ENCODE data around the gene OMP.

The OMP gene

DNA sequence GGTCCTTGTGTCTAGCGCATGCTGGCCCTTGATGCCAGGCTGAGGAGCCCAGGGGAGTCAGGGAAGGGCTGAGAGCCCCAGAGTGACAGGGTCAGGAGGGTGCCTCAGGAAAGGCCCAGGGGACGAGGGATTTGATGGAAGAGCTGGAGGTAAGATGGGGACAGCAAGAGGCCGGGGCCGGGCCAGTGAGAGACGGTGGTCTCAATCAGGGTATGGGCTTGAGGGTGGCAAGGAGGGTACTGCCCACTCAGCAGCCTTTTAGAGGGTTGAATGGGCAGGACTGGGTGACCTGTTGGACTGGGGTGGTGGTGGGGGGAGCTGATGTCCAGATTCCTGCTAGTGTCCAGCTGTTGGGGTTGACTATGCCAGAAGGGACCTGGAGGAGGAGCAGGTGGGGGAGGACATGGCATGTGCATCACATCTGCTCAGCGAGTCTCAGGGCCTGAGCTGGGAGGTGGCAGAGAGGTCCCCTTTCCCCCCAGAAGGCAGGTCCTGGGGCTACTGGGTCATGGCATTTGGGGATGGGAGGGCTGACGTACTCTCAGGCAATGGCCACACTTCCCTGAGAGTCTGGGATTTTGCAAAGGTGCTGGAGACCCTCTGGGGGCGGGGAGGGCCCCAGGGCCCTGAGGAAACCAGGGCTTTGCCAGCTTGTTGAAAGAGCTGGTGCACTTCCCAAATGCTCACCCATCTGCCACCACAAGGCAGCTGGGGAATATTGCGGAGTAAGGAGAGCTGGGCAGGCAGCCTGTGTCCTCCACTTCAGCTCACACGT lies 43.8 kb downstream of the OMP start:
- no peaks in the 10 kb centered on the region for H3K9me3 ChIP-seq (ENCODE audit: control insufficient read depth in 1 of 2, low read length in 2 of 2)
- H3K4me1 ChIP-seq (ENCODE audit: control insufficient read depth in 1 of 2, insufficient read depth in 2 of 2, low read length in 2 of 2), result peaks cover 0 to 4% of the 10 kb centered on the region in 2 donors
- no peak overlapping the region for H3K27ac ChIP-seq (ENCODE audit: low read length)
- no peak overlapping the region for H3K4me3 ChIP-seq (ENCODE audit: low read depth in 1 of 2, low read length in 2 of 2)
- peaks cover 3% of the 10 kb centered on the region for H3K27me3 ChIP-seq (ENCODE audit: low read depth, low read length)
- no peaks in the 10 kb centered on the region for H3K36me3 ChIP-seq (ENCODE audit: control insufficient read depth in 1 of 2, insufficient read depth in 2 of 2, low read length in 2 of 2)

DNA sequence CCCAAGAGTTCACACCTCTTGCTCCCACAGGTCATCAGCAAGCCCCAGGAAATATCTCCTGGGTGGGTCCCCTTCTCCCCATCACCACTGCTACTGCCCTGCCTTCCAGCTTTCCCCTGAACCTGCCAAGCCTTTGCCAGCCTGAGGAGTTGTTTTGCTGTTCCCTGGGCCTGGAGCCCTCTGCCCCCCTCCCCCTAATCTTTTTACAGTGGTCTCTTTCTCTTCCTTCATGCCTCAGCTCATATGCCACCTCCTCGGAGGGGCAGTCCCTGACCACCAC lies 44.3 kb downstream of the OMP start:
- Histone ChIP-seq H3K4me3 (ENCODE audit: low read depth in 1 of 2, low read length in 2 of 2) (no peak overlapping the region), H3K9me3 (ENCODE audit: control insufficient read depth in 1 of 2, low read length in 2 of 2) (no peaks in the 10 kb centered on the region), H3K4me1 (ENCODE audit: control insufficient read depth in 1 of 2, insufficient read depth in 2 of 2, low read length in 2 of 2) (peaks cover 0 to 4% of the 10 kb centered on the region in 2 donors), H3K36me3 (ENCODE audit: control insufficient read depth in 1 of 2, insufficient read depth in 2 of 2, low read length in 2 of 2) (no peaks in the 10 kb centered on the region), H3K27ac (ENCODE audit: low read length) (no peak overlapping the region), H3K27me3 (ENCODE audit: low read depth, low read length) (peaks cover 3% of the 10 kb centered on the region)

DNA sequence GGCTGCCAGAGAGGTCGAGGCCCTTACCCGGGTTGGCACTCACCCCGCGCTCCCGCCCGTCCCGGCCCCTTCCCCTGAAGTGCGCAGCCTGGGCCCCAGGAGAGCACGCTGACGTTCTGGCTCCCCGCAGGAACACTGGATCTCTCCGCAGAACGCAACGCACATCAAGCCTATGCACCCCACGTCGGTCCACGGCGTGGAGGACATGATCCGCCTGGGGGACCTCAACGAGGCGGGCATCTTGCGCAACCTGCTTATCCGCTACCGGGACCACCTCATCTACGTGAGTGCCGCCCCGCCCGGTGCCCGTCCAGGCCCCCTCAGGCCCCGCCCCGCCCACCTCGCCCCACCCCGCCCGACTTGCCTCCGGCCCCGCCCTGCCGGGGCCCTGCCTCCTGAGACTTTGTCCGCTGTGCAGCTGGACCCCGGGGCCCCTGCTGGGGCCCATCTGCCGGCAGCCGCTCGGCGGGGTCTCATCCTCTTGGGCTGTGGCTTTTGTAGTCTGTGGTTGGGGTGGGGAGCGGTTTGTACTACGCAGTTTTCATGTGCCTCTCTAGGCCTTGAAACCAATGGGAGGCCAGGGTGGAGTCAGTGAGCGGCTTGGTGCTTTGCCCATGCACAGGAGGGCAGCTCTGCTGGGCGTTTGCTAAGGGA lies 45.2 kb downstream of the OMP start:
- no peaks in the 10 kb centered on the region for H3K36me3 ChIP-seq (ENCODE audit: control insufficient read depth in 1 of 2, insufficient read depth in 2 of 2, low read length in 2 of 2)
- H3K9me3 ChIP-seq (ENCODE audit: control insufficient read depth in 1 of 2, low read length in 2 of 2), result no peaks in the 10 kb centered on the region
- H3K4me1 ChIP-seq (ENCODE audit: control insufficient read depth in 1 of 2, insufficient read depth in 2 of 2, low read length in 2 of 2), result peaks cover 0 to 4% of the 10 kb centered on the region in 2 donors
- peaks cover 3% of the 10 kb centered on the region for H3K27me3 ChIP-seq (ENCODE audit: low read depth, low read length)
- H3K27ac ChIP-seq (ENCODE audit: low read length), result no peak overlapping the region
- no peak overlapping the region for H3K4me3 ChIP-seq (ENCODE audit: low read depth in 1 of 2, low read length in 2 of 2)

DNA sequence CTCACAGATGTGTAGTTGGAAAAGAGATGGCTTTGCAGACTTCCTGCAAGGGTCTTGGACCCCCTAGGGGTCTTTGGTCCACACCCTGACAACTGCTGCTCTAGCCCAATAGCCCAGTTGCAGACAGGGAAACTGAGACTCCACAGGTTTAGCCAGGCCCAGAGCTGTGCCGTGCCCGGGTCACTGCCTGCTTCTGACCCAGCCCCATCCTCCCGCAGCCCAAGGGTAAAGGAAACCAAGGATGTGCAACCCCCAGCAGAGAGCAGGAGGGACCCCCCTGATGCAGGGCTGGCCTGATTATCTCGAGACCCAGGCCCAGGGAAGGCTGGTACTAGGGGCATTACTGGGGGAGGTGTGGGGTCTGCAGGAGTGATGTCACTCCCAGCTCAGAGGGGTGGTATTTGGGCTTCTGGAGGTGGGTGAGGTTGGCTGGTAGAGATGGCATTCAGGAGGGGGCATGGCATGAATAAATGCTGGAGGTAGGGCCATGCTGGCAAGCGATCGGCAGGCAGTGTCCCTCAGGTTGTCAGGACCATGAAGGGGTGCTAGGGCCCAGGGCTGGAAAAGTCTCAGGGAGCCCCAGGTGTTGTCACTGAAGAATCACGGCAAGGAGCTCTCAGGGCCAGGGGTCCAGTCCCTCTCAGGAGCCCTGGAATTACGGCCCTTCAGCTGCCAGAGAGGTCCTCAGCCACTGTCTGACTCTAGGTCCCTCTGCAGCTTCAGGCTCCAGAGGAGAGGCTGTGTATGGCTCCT lies 46.5 kb downstream of the OMP start:
- no peak overlapping the region for H3K27ac ChIP-seq (ENCODE audit: low read length)
- no peaks in the 10 kb centered on the region for H3K36me3 ChIP-seq (ENCODE audit: control insufficient read depth in 1 of 2, insufficient read depth in 2 of 2, low read length in 2 of 2)
- peaks cover 3% of the 10 kb centered on the region for H3K27me3 ChIP-seq (ENCODE audit: low read depth, low read length)
- H3K4me3 ChIP-seq (ENCODE audit: low read depth in 1 of 2, low read length in 2 of 2), result no peak overlapping the region
- no peaks in the 10 kb centered on the region for H3K9me3 ChIP-seq (ENCODE audit: control insufficient read depth in 1 of 2, low read length in 2 of 2)
- H3K4me1 ChIP-seq (ENCODE audit: control insufficient read depth in 1 of 2, insufficient read depth in 2 of 2, low read length in 2 of 2), result peaks cover 0 to 4% of the 10 kb centered on the region in 2 donors

DNA sequence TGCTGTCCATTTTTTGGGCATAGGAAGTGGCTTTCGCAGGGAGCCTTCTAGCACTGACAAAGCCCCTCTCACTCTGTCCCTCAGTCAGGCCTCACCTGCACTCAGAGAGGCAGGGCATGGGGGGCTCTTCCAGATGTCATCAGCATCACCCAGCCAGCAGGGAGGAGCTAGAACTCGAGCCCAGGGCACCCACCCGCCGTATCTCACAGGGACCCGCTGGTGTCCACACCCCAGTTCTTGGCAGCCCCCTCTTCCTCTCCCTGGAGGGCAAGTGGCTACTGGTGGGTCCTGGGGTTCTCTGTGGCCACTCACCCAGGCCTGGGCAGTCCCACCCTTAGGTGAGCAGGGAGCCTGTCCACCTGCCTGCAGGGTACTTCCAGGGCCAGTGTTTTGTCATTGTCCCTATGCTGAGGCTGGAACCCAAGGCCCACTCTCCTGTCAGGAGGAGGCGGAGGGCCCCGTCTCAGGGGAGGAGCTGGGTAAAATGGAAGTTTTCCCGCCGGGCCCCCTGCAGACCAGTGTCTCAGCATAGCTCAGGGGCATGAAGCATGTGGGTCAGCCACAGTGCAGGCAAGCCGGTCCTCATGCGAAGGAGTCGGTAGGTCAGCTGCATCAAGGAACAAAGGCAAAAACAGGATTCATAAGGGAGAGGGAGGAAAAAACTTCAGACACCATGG lies 47.2 kb downstream of the OMP start:
- H3K27ac ChIP-seq (ENCODE audit: low read length), result no peak overlapping the region
- H3K4me1 ChIP-seq (ENCODE audit: control insufficient read depth in 1 of 2, insufficient read depth in 2 of 2, low read length in 2 of 2), result peaks cover 0 to 4% of the 10 kb centered on the region in 2 donors
- H3K4me3 ChIP-seq (ENCODE audit: low read depth in 1 of 2, low read length in 2 of 2), result no peak overlapping the region
- H3K36me3 ChIP-seq (ENCODE audit: control insufficient read depth in 1 of 2, insufficient read depth in 2 of 2, low read length in 2 of 2), result no peaks in the 10 kb centered on the region
- H3K9me3 ChIP-seq (ENCODE audit: control insufficient read depth in 1 of 2, low read length in 2 of 2), result no peaks in the 10 kb centered on the region
- H3K27me3 ChIP-seq (ENCODE audit: low read depth, low read length), result peaks cover 3% of the 10 kb centered on the region

DNA sequence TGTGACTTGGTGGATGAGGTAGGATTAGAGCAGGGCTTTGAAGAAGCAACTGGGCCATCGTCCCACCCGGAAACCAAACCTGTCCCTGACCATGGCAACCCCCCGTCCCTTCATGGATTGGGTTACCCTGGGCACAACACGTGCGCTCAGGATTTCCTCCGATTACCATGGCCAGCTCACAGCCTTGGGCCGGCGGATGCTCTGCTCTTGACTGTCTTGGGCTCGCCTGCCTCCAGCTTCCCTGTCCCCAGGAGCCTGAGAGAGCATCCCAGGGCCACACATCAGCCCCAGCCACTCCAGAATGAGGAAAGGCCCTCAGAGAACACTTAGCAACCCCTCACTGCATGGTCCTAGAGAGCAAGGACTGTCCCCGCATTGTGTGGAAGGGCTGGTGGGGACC lies 48.2 kb downstream of the OMP start:
- Histone ChIP-seq H3K4me3 (ENCODE audit: low read depth in 1 of 2, low read length in 2 of 2) (no peak overlapping the region), H3K27ac (ENCODE audit: low read length) (no peak overlapping the region), H3K9me3 (ENCODE audit: control insufficient read depth in 1 of 2, low read length in 2 of 2) (no peaks in the 10 kb centered on the region), H3K27me3 (ENCODE audit: low read depth, low read length) (peaks cover 3% of the 10 kb centered on the region), H3K4me1 (ENCODE audit: control insufficient read depth in 1 of 2, insufficient read depth in 2 of 2, low read length in 2 of 2) (peaks cover 0 to 4% of the 10 kb centered on the region in 2 donors), H3K36me3 (ENCODE audit: control insufficient read depth in 1 of 2, insufficient read depth in 2 of 2, low read length in 2 of 2) (no peaks in the 10 kb centered on the region)

DNA sequence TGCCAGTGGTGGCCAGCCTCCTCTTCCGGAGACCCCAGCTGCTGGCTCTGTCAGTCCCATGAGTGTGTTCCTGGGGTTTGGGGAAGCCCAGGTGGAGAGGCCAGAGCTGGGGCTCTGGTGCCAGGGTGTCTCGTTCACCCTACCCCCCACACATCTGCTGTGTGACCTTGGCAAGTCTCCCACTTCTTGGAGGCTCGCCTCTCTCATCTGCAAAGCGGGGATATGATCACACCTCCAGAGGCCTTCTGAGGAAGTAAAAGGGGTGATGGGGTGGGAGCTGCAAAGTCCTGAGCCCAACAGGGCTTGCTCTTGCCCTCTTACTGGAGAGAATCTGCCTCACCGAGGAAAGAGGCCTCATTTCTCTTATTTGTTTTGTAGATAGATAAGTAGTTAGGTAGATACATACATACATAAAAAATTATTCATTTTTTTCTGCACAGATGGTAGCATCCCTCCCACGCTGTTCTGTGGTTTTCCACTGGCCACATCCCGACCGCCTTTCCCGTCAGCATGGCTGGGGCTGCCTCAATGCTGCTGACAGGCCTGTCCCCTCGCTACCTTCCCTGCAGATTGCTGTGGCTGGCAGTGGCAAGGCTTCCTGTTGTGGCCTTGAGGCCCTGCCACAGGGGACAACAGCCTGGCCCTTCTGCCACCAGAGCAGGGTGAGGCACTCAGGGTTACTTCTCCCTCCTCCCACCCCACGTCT lies 49.3 kb downstream of the OMP start:
- Histone ChIP-seq H3K9me3 (ENCODE audit: control insufficient read depth in 1 of 2, low read length in 2 of 2) (no peaks in the 10 kb centered on the region), H3K27ac (ENCODE audit: low read length) (no peak overlapping the region), H3K4me3 (ENCODE audit: low read depth in 1 of 2, low read length in 2 of 2) (no peak overlapping the region), H3K36me3 (ENCODE audit: control insufficient read depth in 1 of 2, insufficient read depth in 2 of 2, low read length in 2 of 2) (no peaks in the 10 kb centered on the region), H3K4me1 (ENCODE audit: control insufficient read depth in 1 of 2, insufficient read depth in 2 of 2, low read length in 2 of 2) (peaks cover 0 to 4% of the 10 kb centered on the region in 2 donors), H3K27me3 (ENCODE audit: low read depth, low read length) (peaks cover 3% of the 10 kb centered on the region)

DNA sequence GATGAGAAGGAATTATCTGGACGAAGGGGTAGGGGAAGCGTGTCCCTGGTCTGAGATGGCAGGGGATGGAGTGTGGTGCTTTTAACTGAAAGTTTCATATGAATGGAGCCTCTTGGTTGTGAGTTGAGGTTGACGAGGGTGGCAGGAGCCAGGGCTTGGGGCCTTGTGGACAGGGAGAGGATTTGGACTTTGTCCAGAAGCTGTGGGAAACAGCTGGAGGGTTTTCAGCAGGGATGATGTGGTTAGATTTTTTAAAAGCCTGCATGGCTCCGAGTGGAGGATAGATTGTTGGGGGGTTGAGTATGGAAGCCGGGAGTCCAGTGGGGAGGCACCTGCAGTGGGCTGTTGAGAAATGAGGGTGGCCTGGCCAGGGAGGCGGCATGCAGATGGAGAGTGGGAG lies 50.2 kb downstream of the OMP start:
- no peaks in the 10 kb centered on the region for H3K36me3 ChIP-seq (ENCODE audit: control insufficient read depth in 1 of 2, insufficient read depth in 2 of 2, low read length in 2 of 2)
- H3K27ac ChIP-seq (ENCODE audit: low read length), result no peak overlapping the region
- peaks cover 3% of the 10 kb centered on the region for H3K27me3 ChIP-seq (ENCODE audit: low read depth, low read length)
- no peaks in the 10 kb centered on the region for H3K9me3 ChIP-seq (ENCODE audit: control insufficient read depth in 1 of 2, low read length in 2 of 2)
- peaks cover 0 to 4% of the 10 kb centered on the region in 2 donors for H3K4me1 ChIP-seq (ENCODE audit: control insufficient read depth in 1 of 2, insufficient read depth in 2 of 2, low read length in 2 of 2)
- no peak overlapping the region for H3K4me3 ChIP-seq (ENCODE audit: low read depth in 1 of 2, low read length in 2 of 2)
